Measurements from ENCODE around the gene TGM1. TPM values are rescaled to one million over a fixed set of nuclear protein-coding genes. Genes with fewer than 3 reads are reported as not detected.

Gene TGM1
- polyA plus RNA-seq, 1 of the 3 experiments (the other 2 are of a cell fraction), result 2.7 TPM

GRCh38 chr14:24280797-24281460 is 18.0 kb upstream of the TGM1 start:
- Histone ChIP-seq H4K20me1 (ENCODE audit: insufficient read depth) (no peaks in the 10 kb centered on the region), H3K79me2 (ENCODE audit: insufficient read depth) (no peaks in the 10 kb centered on the region), H3K4me1 (ENCODE audit: control insufficient read depth in 1 of 2, insufficient read depth in 2 of 2, low read depth in 1 of 2, low read length in 1 of 2) (peaks cover 0 to 10% of the 10 kb centered on the region in 2 experiments; a peak in 1 of 4 replicates), H3K27me3 (ENCODE audit: insufficient read depth) (no peaks in the 10 kb centered on the region), H3K27ac (ENCODE audit: low read depth in 2 of 2, low read length in 1 of 2) (no peak overlapping the region), H3K9me3 (no peaks in the 10 kb centered on the region), H3F3A (replicated peaks; ENCODE audit: insufficient read depth) (no peaks in the 10 kb centered on the region), H3K4me2 (no peak overlapping the region), H2AFZ (ENCODE audit: low read depth) (no peak overlapping the region), H3K36me3 (replicated peaks in 1 of 2; ENCODE audit: control insufficient read depth in 1 of 2, insufficient read depth in 2 of 2, low read length in 1 of 2) (no peaks in the 10 kb centered on the region), H3K9ac (no peak overlapping the region), H3K9me2 (no peaks in the 10 kb centered on the region), H3K4me3 (ENCODE audit: low read depth in 2 of 2, low read length in 1 of 2) (no peak overlapping the region)
- no peak for DNase-seq
- ChIA-PET CTCF (interaction anchor here (1.3 to 8.9 kb wide), 8 partner anchors 9 to 38 kb away, joined by 5 to 87 read pairs (median 10); partner anchors contain the start of genes CIDEB, DHRS1, NOP9 and RABGGTA), POLR2A (interaction anchor here (1.5 kb wide), 1 partner anchor 10 kb away, joined by 3 read pairs; the partner anchor contains the start of gene RABGGTA)
- TF ChIP-seq ELF1 (IDR thresholded peaks at IDR 0.05), result no peak
- no peak for TF ChIP-seq PBX3 (IDR thresholded peaks at IDR 0.05)
- no peak for TF ChIP-seq FOXJ3 (CRISPR knock-in tag; IDR thresholded peaks at IDR 0.05)
- TF ChIP-seq SIN3A (IDR thresholded peaks at IDR 0.05; ENCODE audit: borderline replicate concordance, low read depth, low read length), result no peak
- no peak for TF ChIP-seq NRF1 (IDR thresholded peaks at IDR 0.05; ENCODE audit: low read depth, low read length)
- TF ChIP-seq IRF3 (IDR thresholded peaks at IDR 0.05; ENCODE audit: low read depth, low read length), result no peak
- TF ChIP-seq RXRA (IDR thresholded peaks at IDR 0.05; ENCODE audit: borderline replicate concordance, low read depth), result no peak
- no peak for TF ChIP-seq EZH2phosphoT487 (IDR thresholded peaks at IDR 0.05; ENCODE audit: borderline replicate concordance, low read depth)
- no peak for TF ChIP-seq MXI1 (IDR thresholded peaks at IDR 0.05; ENCODE audit: low read depth, low read length)
- no peak for TF ChIP-seq RCOR1 (IDR thresholded peaks at IDR 0.05; ENCODE audit: low read length)
- no peak for TF ChIP-seq TCF12 (IDR thresholded peaks at IDR 0.05)
- no peak for TF ChIP-seq GATA2 (CRISPR knock-in tag; IDR thresholded peaks at IDR 0.05)
- TF ChIP-seq FOSL2 (IDR thresholded peaks at IDR 0.05; ENCODE audit: borderline replicate concordance, low read depth), result no peak
- 83% methylated on average over 6 of the region's 6 CpGs for WGBS (ENCODE audit: low lambda C conversion rate)

Measured in SK-N-SH (cell line).